ENCODE data around the gene TRIM67. TPM values are rescaled to one million over a fixed set of nuclear protein-coding genes. Genes with fewer than 3 reads are reported as not detected.

The TRIM67 gene
- total RNA-seq, 4 donors from 2014 or later: 1.1 TPM; not detected in 3

- no peak for DNase-seq
- Histone ChIP-seq H3K9me3 (no peaks in the 10 kb centered on the region), H3K4me3 (no peak overlapping the region), H3K36me3 (no peaks in the 10 kb centered on the region), H3K27me3 (no peaks in the 10 kb centered on the region), H3K4me1 (no peaks in the 10 kb centered on the region), H3K27ac (no peak overlapping the region)
- intact Hi-C loops (cut with DNase I; ENCODE audit: low total_unique reads): no loop called here
- TF ChIP-seq CTCF (IDR thresholded peaks at IDR 0.05): no peak
- TF ChIP-seq POLR2A (IDR thresholded peaks at IDR 0.05): no peak
These were observed 34.9 kb downstream of the TRIM67 start for GRCh38 chr1:231196728-231197127.

GRCh38 chr1:231199868-231200267, 38.0 kb downstream of the TRIM67 start:
- Histone ChIP-seq H3K4me3 (no peak overlapping the region), H3K9me3 (no peaks in the 10 kb centered on the region), H3K4me1 (no peaks in the 10 kb centered on the region), H3K27ac (no peak overlapping the region), H3K27me3 (no peaks in the 10 kb centered on the region), H3K36me3 (no peaks in the 10 kb centered on the region)
- DNase-seq: no peak
- TF ChIP-seq POLR2A (IDR thresholded peaks at IDR 0.05): no peak
- intact Hi-C loops (cut with DNase I; ENCODE audit: low total_unique reads): no loop called here

GRCh38 chr1:231200388-231201031, 38.7 kb downstream of the TRIM67 start:
- no peaks in the 10 kb centered on the region for H3K9me3 ChIP-seq
- H3K36me3 ChIP-seq: no peaks in the 10 kb centered on the region
- TF ChIP-seq CTCF (IDR thresholded peaks at IDR 0.05) (no peak), POLR2A (IDR thresholded peaks at IDR 0.05) (no peak)
- no peaks in the 10 kb centered on the region for H3K27me3 ChIP-seq
- intact Hi-C loops (cut with DNase I; ENCODE audit: low total_unique reads): no loop called here
- no peak overlapping the region for H3K27ac ChIP-seq
- no peak for DNase-seq
- no peak overlapping the region for H3K4me3 ChIP-seq
- H3K4me1 ChIP-seq: no peaks in the 10 kb centered on the region

- H3K36me3 ChIP-seq: no peaks in the 10 kb centered on the region
- no peaks in the 10 kb centered on the region for H3K9me3 ChIP-seq
- intact Hi-C loops (cut with DNase I; ENCODE audit: low total_unique reads): no loop called here
- TF ChIP-seq POLR2A (IDR thresholded peaks at IDR 0.05) (no peak), CTCF (IDR thresholded peaks at IDR 0.05) (no peak)
- H3K4me3 ChIP-seq: no peak overlapping the region
- H3K27ac ChIP-seq: no peak overlapping the region
- H3K4me1 ChIP-seq: no peaks in the 10 kb centered on the region
- no peaks in the 10 kb centered on the region for H3K27me3 ChIP-seq
- no peak for DNase-seq
These were observed 39.6 kb downstream of the TRIM67 start for GRCh38 chr1:231201375-231201978.

- no peak for DNase-seq
- Histone ChIP-seq H3K4me1 (no peaks in the 10 kb centered on the region), H3K4me3 (no peak overlapping the region), H3K27ac (no peak overlapping the region), H3K27me3 (no peaks in the 10 kb centered on the region), H3K9me3 (no peaks in the 10 kb centered on the region), H3K36me3 (no peaks in the 10 kb centered on the region)
- TF ChIP-seq CTCF (IDR thresholded peaks at IDR 0.05): no peak
- TF ChIP-seq POLR2A (IDR thresholded peaks at IDR 0.05): no peak
- intact Hi-C loops (cut with DNase I; ENCODE audit: low total_unique reads): no loop called here
These were observed 40.2 kb downstream of the TRIM67 start for GRCh38 chr1:231201979-231202633.

All from uterus (tissue), 4 donors.